ENCODE results near the gene FAM120B. TPM values are rescaled to one million over a fixed set of nuclear protein-coding genes. Genes with fewer than 3 reads are reported as not detected.

The FAM120B gene
- total RNA-seq, 2 experiments from 2014 or later = 23.9 to 25.0 TPM

- ChIA-PET POLR2A (no interaction called here), CTCF (no interaction called here)
- no peaks in the 10 kb centered on the region for H3K9me3 Mint-ChIP-seq
- H3K4me3 Mint-ChIP-seq = no peak overlapping the region
- H3K36me3 Mint-ChIP-seq (ENCODE audit: low read depth) = peaks cover 11% of the 10 kb centered on the region
- H3K27ac Mint-ChIP-seq = no peak overlapping the region
- no peaks in the 10 kb centered on the region for H3K27me3 Mint-ChIP-seq
- peaks cover 19% of the 10 kb centered on the region for H3K4me1 Mint-ChIP-seq
- DNase-seq = no peak
Measured at GRCh38 chr6:170367241-170367640, 60.7 kb downstream of the FAM120B start.

- H3K27me3 Mint-ChIP-seq = no peaks in the 10 kb centered on the region
- no peak overlapping the region for H3K4me3 Mint-ChIP-seq
- ChIA-PET CTCF (no interaction called here), POLR2A (no interaction called here)
- DNase-seq = no peak
- H3K27ac Mint-ChIP-seq = no peak overlapping the region
- H3K36me3 Mint-ChIP-seq (ENCODE audit: low read depth) = peaks cover 11% of the 10 kb centered on the region
- peaks cover 19% of the 10 kb centered on the region for H3K4me1 Mint-ChIP-seq
- H3K9me3 Mint-ChIP-seq = no peaks in the 10 kb centered on the region
Measured at GRCh38 chr6:170368544-170368943, 62.0 kb downstream of the FAM120B start.

- Mint-ChIP-seq H3K36me3 (ENCODE audit: low read depth) (peaks cover 13% of the 10 kb centered on the region), H3K27ac (no peak overlapping the region), H3K4me1 (peaks cover 17% of the 10 kb centered on the region), H3K9me3 (no peaks in the 10 kb centered on the region), H3K4me3 (no peak overlapping the region), H3K27me3 (no peaks in the 10 kb centered on the region)
- CTCF ChIA-PET = no interaction called here
- POLR2A ChIA-PET = no interaction called here
- no peak for DNase-seq
Measured at GRCh38 chr6:170369403-170369802, 62.8 kb downstream of the FAM120B start.

GRCh38 chr6:170370416-170370815 lies 63.9 kb downstream of the FAM120B start:
- Mint-ChIP-seq H3K4me1 (peaks cover 17% of the 10 kb centered on the region), H3K27me3 (no peaks in the 10 kb centered on the region), H3K36me3 (ENCODE audit: low read depth) (peaks cover 14% of the 10 kb centered on the region), H3K4me3 (no peak overlapping the region), H3K9me3 (no peaks in the 10 kb centered on the region), H3K27ac (peak overlapping the region; percentile 8)
- POLR2A ChIA-PET = no interaction called here
- CTCF ChIA-PET = no interaction called here
- DNase-seq = no peak

- no peaks in the 10 kb centered on the region for H3K27me3 Mint-ChIP-seq
- H3K4me1 Mint-ChIP-seq = peaks cover 17% of the 10 kb centered on the region
- no peak for DNase-seq
- H3K4me3 Mint-ChIP-seq = no peak overlapping the region
- H3K36me3 Mint-ChIP-seq (ENCODE audit: low read depth) = peaks cover 20% of the 10 kb centered on the region
- no peaks in the 10 kb centered on the region for H3K9me3 Mint-ChIP-seq
- POLR2A ChIA-PET = no interaction called here
- no peak overlapping the region for H3K27ac Mint-ChIP-seq
- CTCF ChIA-PET = no interaction called here
Measured at GRCh38 chr6:170371080-170371479, 64.5 kb downstream of the FAM120B start.

- Mint-ChIP-seq H3K4me1 (peaks cover 17% of the 10 kb centered on the region), H3K36me3 (ENCODE audit: low read depth) (peaks cover 25% of the 10 kb centered on the region), H3K27ac (no peak overlapping the region), H3K27me3 (no peaks in the 10 kb centered on the region), H3K9me3 (peaks cover 2% of the 10 kb centered on the region), H3K4me3 (no peak overlapping the region)
- ChIA-PET POLR2A (no interaction called here), CTCF (no interaction called here)
- no peak for DNase-seq
Measured at GRCh38 chr6:170371588-170371987, 65.0 kb downstream of the FAM120B start.

- ChIA-PET CTCF (no interaction called here), POLR2A (no interaction called here)
- no peaks in the 10 kb centered on the region for H3K27me3 Mint-ChIP-seq
- peaks cover 2% of the 10 kb centered on the region for H3K9me3 Mint-ChIP-seq
- no peak for DNase-seq
- H3K4me3 Mint-ChIP-seq = no peak overlapping the region
- H3K4me1 Mint-ChIP-seq = peaks cover 17% of the 10 kb centered on the region
- H3K36me3 Mint-ChIP-seq (ENCODE audit: low read depth) = peaks cover 26% of the 10 kb centered on the region
- no peak overlapping the region for H3K27ac Mint-ChIP-seq
Measured at GRCh38 chr6:170372380-170373325, 66.1 kb downstream of the FAM120B start.

- Mint-ChIP-seq H3K4me1 (peaks cover 28% of the 10 kb centered on the region), H3K36me3 (ENCODE audit: low read depth) (peaks cover 31% of the 10 kb centered on the region), H3K27ac (no peak overlapping the region), H3K9me3 (peaks cover 2% of the 10 kb centered on the region), H3K27me3 (no peaks in the 10 kb centered on the region), H3K4me3 (no peak overlapping the region)
- CTCF ChIA-PET = no interaction called here
- POLR2A ChIA-PET = no interaction called here
- DNase-seq = no peak
Measured at GRCh38 chr6:170374571-170375444, 68.2 kb downstream of the FAM120B start.

GRCh38 chr6:170375661-170376060 lies 69.1 kb downstream of the FAM120B start:
- CTCF ChIA-PET = no interaction called here
- POLR2A ChIA-PET = no interaction called here
- Mint-ChIP-seq H3K27me3 (no peaks in the 10 kb centered on the region), H3K36me3 (ENCODE audit: low read depth) (peaks cover 34% of the 10 kb centered on the region), H3K9me3 (peaks cover 2% of the 10 kb centered on the region), H3K4me1 (peaks cover 19% of the 10 kb centered on the region), H3K4me3 (no peak overlapping the region), H3K27ac (no peak overlapping the region)
- DNase-seq = no peak

GRCh38 chr6:170376386-170377043 lies 70.0 kb downstream of the FAM120B start:
- Mint-ChIP-seq H3K4me3 (no peak overlapping the region), H3K27ac (no peak overlapping the region), H3K4me1 (peaks cover 13% of the 10 kb centered on the region), H3K27me3 (no peaks in the 10 kb centered on the region), H3K9me3 (peaks cover 2% of the 10 kb centered on the region), H3K36me3 (ENCODE audit: low read depth) (peaks cover 28% of the 10 kb centered on the region)
- CTCF ChIA-PET = no interaction called here
- DNase-seq = no peak
- POLR2A ChIA-PET = no interaction called here

- H3K4me3 Mint-ChIP-seq = no peak overlapping the region
- H3K27me3 Mint-ChIP-seq = no peaks in the 10 kb centered on the region
- peak overlapping the region; percentile 61 for H3K27ac Mint-ChIP-seq
- CTCF ChIA-PET = no interaction called here
- H3K36me3 Mint-ChIP-seq (ENCODE audit: low read depth) = peaks cover 27% of the 10 kb centered on the region
- POLR2A ChIA-PET = no interaction called here
- H3K9me3 Mint-ChIP-seq = peaks cover 2% of the 10 kb centered on the region
- DNase-seq = peak; percentile 34
- H3K4me1 Mint-ChIP-seq = peaks cover 12% of the 10 kb centered on the region
Measured at GRCh38 chr6:170378502-170378901, 71.9 kb downstream of the FAM120B start.

GRCh38 chr6:170381562-170381961 lies 75.0 kb downstream of the FAM120B start:
- H3K36me3 Mint-ChIP-seq (ENCODE audit: low read depth) = peaks cover 12% of the 10 kb centered on the region
- no peak overlapping the region for H3K27ac Mint-ChIP-seq
- ChIA-PET POLR2A (no interaction called here), CTCF (no interaction called here)
- H3K27me3 Mint-ChIP-seq = no peaks in the 10 kb centered on the region
- peaks cover under 1% of the 10 kb centered on the region for H3K9me3 Mint-ChIP-seq
- H3K4me3 Mint-ChIP-seq = no peak overlapping the region
- DNase-seq = no peak
- H3K4me1 Mint-ChIP-seq = peaks cover 12% of the 10 kb centered on the region

GRCh38 chr6:170383466-170384035 lies 77.0 kb downstream of the FAM120B start:
- ChIA-PET CTCF (no interaction called here), POLR2A (no interaction called here)
- Mint-ChIP-seq H3K4me3 (no peak overlapping the region), H3K4me1 (peaks cover 5% of the 10 kb centered on the region), H3K9me3 (no peaks in the 10 kb centered on the region), H3K36me3 (ENCODE audit: low read depth) (peaks cover 8% of the 10 kb centered on the region), H3K27ac (no peak overlapping the region), H3K27me3 (no peaks in the 10 kb centered on the region)
- DNase-seq = no peak
